Endothelial cell of umbilical vein (primary cell): Measurements from ENCODE around the gene BAZ1A. TPM values are rescaled to one million over a fixed set of nuclear protein-coding genes. Genes with fewer than 3 reads are reported as not detected.

Experiments used
- BruUV-seq: library from RNA; stranded (reverse); fragments of 400-500 nt; replicated peaks from 2 replicates; lab custom pipeline; 2021; lab: Mats Ljungman, UMichigan
- CTCF ChIA-PET: fragments of 300-600, 350-600 bp; sonication (Branson Sonifier 250); formaldehyde crosslinking; loops from one replicate; lab custom pipeline; 2021; ENCODE audit warnings: antibody characterized with exemption, inconsistent platforms; lab: Charles Lee
- POLR2A ChIA-PET: fragments of 300-600, 350-600 bp; sonication (Branson Sonifier 250); formaldehyde crosslinking; loops from one replicate; lab custom pipeline; 2021; ENCODE audit warnings: antibody characterized with exemption, inconsistent platforms; lab: Charles Lee
- DNase-seq: peaks from one replicate; pipeline ENCODE4 v3.0.0-alpha.2; 2011; ENCODE audit warnings: low read depth, low spot score
- FAIRE-seq: peaks from 2 replicates; lab custom pipeline; 2011; peaks lifted over from hg19 to GRCh38; lab: Jason Lieb, UNC
- H2AFZ ChIP-seq: 2 replicates; pipeline ENCODE4 v1.6.0; 2012; ENCODE audit warnings: low read depth, low read length, control low read depth, inconsistent platforms
- H3K27ac ChIP-seq: 2 replicates; pipeline ENCODE4 v1.5.1; 2011; ENCODE audit warnings: low read depth, mild to moderate bottlenecking, control low read depth, low read length, moderate library complexity; ENCODE audit not compliant: insufficient read depth
- H3K27me3 ChIP-seq, 2 experiments: 2 replicates each; pipeline versions ENCODE4 v1.6.0 to v1.6.1; 2011; ENCODE audit warnings: low read length in 2 of 2, mixed read lengths in 1 of 2; ENCODE audit not compliant: control insufficient read depth in 2 of 2, insufficient read depth in 2 of 2
- H3K36me3 ChIP-seq, 2 experiments: 2 replicates in 1 of 2; 3 replicates in 1 of 2; pipeline ENCODE4 v1.5.1; 2011; ENCODE audit warnings: low read length in 2 of 2, mild to moderate bottlenecking in 1 of 2, moderate library complexity in 1 of 2; ENCODE audit not compliant: control insufficient read depth in 2 of 2, insufficient read depth in 2 of 2; ENCODE audit errors: extremely low read depth in 1 of 2
- H3K4me1 ChIP-seq: 3 replicates; pipeline ENCODE4 v1.5.1; 2011; ENCODE audit warnings: mild to moderate bottlenecking, low read length; ENCODE audit not compliant: control insufficient read depth, insufficient read depth; ENCODE audit errors: extremely low read depth
- H3K4me2 ChIP-seq: 2 replicates; pipeline ENCODE4 v1.6.1; 2011; ENCODE audit warnings: low read length, control low read depth, mixed read lengths; ENCODE audit not compliant: insufficient read depth
- H3K4me3 ChIP-seq, 3 experiments: fragments of 200-600 bp in 1 of 3; sonication (generic), shearing (Covaris generic) in 1 of 3; replicated peaks in 1 of 3; 2 replicates each; pipeline ENCODE4 v1.5.1; 2011 to 2016; ENCODE audit warnings: control low read depth in 3 of 3, low read length in 3 of 3, mild to moderate bottlenecking in 2 of 3, inconsistent platforms in 1 of 3, low read depth in 1 of 3, moderate library complexity in 1 of 3; ENCODE audit not compliant: insufficient read depth in 1 of 3
- H3K79me2 ChIP-seq: 2 replicates; pipeline ENCODE4 v1.6.0; 2012; ENCODE audit warnings: low read length, inconsistent platforms; ENCODE audit not compliant: control insufficient read depth, insufficient read depth
- H3K9ac ChIP-seq: replicated peaks from 2 replicates; pipeline ENCODE3; 2011; ENCODE audit warnings: low read length, control low read depth; ENCODE audit not compliant: insufficient read depth; ENCODE audit errors: extremely low read depth
- H3K9me1 ChIP-seq: replicated peaks from 3 replicates; pipeline ENCODE4 v1.6.0; 2011; ENCODE audit warnings: mild to moderate bottlenecking, low read length; ENCODE audit not compliant: control insufficient read depth, insufficient read depth; ENCODE audit errors: extremely low read depth
- H3K9me3 ChIP-seq: replicated peaks from 2 replicates; pipeline ENCODE4 v1.5.1; 2012; ENCODE audit warnings: low read length, inconsistent platforms; ENCODE audit not compliant: control insufficient read depth, insufficient read depth
- H4K20me1 ChIP-seq: replicated peaks from 2 replicates; pipeline ENCODE3; 2011; ENCODE audit warnings: mild to moderate bottlenecking, low read length; ENCODE audit not compliant: control insufficient read depth, insufficient read depth; ENCODE audit errors: extremely low read depth
- EZH2 ChIP-seq: IDR thresholded peaks from 2 replicates; pipeline ENCODE4 v1.6.1; 2012; ENCODE audit warnings: borderline replicate concordance, low read depth, mild to moderate bottlenecking, moderate library complexity, low read length, inconsistent platforms; ENCODE audit not compliant: severe bottlenecking
- JUN ChIP-seq: IDR thresholded peaks from 2 replicates; pipeline ENCODE4 v1.6.1; 2011; ENCODE audit warnings: borderline replicate concordance, low read depth; ENCODE audit not compliant: insufficient read length, insufficient read depth
- MAX ChIP-seq: IDR thresholded peaks from 2 replicates; pipeline ENCODE4 v1.6.1; 2011; ENCODE audit not compliant: insufficient read depth, insufficient read length
- MYC ChIP-seq: IDR thresholded peaks from one replicate; pipeline ENCODE4 v1.6.1; 2011; ENCODE audit warnings: mild to moderate bottlenecking, low read depth, low read length
- POLR2A ChIP-seq: IDR thresholded peaks from 2 replicates; pipeline ENCODE4 v1.6.1; 2012; ENCODE audit warnings: low read depth, mild to moderate bottlenecking, control low read depth, low read length
- POLR2AphosphoS5 ChIP-seq: IDR thresholded peaks from 2 replicates; pipeline ENCODE4 v1.6.1; 2012; ENCODE audit warnings: low read depth, mild to moderate bottlenecking, control low read depth, low read length, moderate library complexity; ENCODE audit not compliant: insufficient read depth
- dilution Hi-C: fragments of 300-500 bp; cut with MboI; formaldehyde crosslinking; loops from one replicate; pipeline ENCODE4 v1.15.0; 2019; ENCODE audit warnings: low sequenced_read_pairs; ENCODE audit not compliant: extremely low pct_ligation_motif_present
- intact Hi-C: fragments of 100-400 bp; cut with micrococcal nuclease; formaldehyde crosslinking; loops from one replicate; pipeline ENCODE4 v1.10.0; 2022
- polyA plus RNA-seq, 4 experiments: library from polyadenylated mRNA; depleted of rRNA in 3 of 4; stranded (reverse) in 3 of 4; unstranded in 1 of 4; fragments of >200 nt; gene quantifications; 2 replicates each; pipeline versions ENCODE4 v1.2.1 to v1.2.3, GENCODE V29; 2011 to 2012; ENCODE audit warnings: missing spikeins in 1 of 4
- total RNA-seq: library from RNA; stranded (reverse); gene quantifications from 2 replicates; pipeline ENCODE4 v1.2.3, GENCODE V29; 2021
- TF ChIP-seq, protein P1 (sequence below), 2 donors: IDR thresholded peaks; 1 replicate in 1 of 2; 2 replicates in 1 of 2; pipeline ENCODE4 v1.5.1; 2011; ENCODE audit warnings: low read length in 2 of 2, mild to moderate bottlenecking in 2 of 2, moderate library complexity in 2 of 2, control low read depth in 1 of 2, inconsistent platforms in 1 of 2, low read depth in 1 of 2; ENCODE audit not compliant: insufficient read depth in 1 of 2; ENCODE audit errors: extremely low read depth in 1 of 2

The BAZ1A gene
- total and polyA plus RNA-seq, 2 donors (not counting 3 experiments of a cell fraction or from before 2014, with no cell fraction given): 15.2 to 52.1 TPM

GRCh38 chr14:34858765-34859164 lies 16.4 kb downstream of the BAZ1A start:
- dilution Hi-C loops: no loop called here
- intact Hi-C loops: no loop called here
- Histone ChIP-seq H3K4me1 (no peaks in the 10 kb centered on the region), H2AFZ (no peak overlapping the region), H3K27ac (no peak overlapping the region), H3K79me2 (peaks cover 32% of the 10 kb centered on the region), H3K9me3 (no peaks in the 10 kb centered on the region), H4K20me1 (no peaks in the 10 kb centered on the region), H3K9me1 (no peaks in the 10 kb centered on the region), H3K36me3 (peaks cover 2 to 11% of the 10 kb centered on the region in 2 experiments), H3K4me2 (no peak overlapping the region), H3K4me3 (no peak overlapping the region), H3K9ac (no peak overlapping the region), H3K27me3 (no peaks in the 10 kb centered on the region)
- CTCF ChIA-PET: interaction anchor here (0.7 kb wide), 1 partner anchor 8 kb away, joined by 3 read pairs; no protein-coding TSS in a partner anchor
- DNase-seq (no peak), FAIRE-seq (no peak)
- TF ChIP-seq MAX (no peak), POLR2A (no peak), POLR2AphosphoS5 (no peak), MYC (no peak), EZH2 (no peak), JUN (no peak)
- TF ChIP-seq, protein P1, sequence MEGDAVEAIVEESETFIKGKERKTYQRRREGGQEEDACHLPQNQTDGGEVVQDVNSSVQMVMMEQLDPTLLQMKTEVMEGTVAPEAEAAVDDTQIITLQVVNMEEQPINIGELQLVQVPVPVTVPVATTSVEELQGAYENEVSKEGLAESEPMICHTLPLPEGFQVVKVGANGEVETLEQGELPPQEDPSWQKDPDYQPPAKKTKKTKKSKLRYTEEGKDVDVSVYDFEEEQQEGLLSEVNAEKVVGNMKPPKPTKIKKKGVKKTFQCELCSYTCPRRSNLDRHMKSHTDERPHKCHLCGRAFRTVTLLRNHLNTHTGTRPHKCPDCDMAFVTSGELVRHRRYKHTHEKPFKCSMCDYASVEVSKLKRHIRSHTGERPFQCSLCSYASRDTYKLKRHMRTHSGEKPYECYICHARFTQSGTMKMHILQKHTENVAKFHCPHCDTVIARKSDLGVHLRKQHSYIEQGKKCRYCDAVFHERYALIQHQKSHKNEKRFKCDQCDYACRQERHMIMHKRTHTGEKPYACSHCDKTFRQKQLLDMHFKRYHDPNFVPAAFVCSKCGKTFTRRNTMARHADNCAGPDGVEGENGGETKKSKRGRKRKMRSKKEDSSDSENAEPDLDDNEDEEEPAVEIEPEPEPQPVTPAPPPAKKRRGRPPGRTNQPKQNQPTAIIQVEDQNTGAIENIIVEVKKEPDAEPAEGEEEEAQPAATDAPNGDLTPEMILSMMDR (IDR thresholded peaks at IDR 0.05; ENCODE audit: extremely low read depth in 1 of 2, insufficient read depth in 1 of 2, low read depth in 1 of 2, low read length in 2 of 2): no peak
- BruUV-seq: no TSS peak
- POLR2A ChIA-PET: no interaction called here
